H1 (cell line): ENCODE results near the gene PGP. TPM values are rescaled to one million over a fixed set of nuclear protein-coding genes. Genes with fewer than 3 reads are reported as not detected.

ENCODE experiments used
- CTCF ChIA-PET: fragments of 300-600 bp; sonication (Branson Sonifier 250); formaldehyde crosslinking; loops from one replicate; lab custom pipeline; 2021; ENCODE audit not compliant: partially characterized antibody; lab: Charles Lee
- POLR2A ChIA-PET: fragments of 300-600 bp; sonication (Branson Sonifier 250); formaldehyde crosslinking; loops from one replicate; lab custom pipeline; 2021; ENCODE audit warnings: inconsistent platforms; ENCODE audit not compliant: partially characterized antibody; lab: Charles Lee
- DNase-seq, 2 experiments: peaks; one replicate each; pipeline versions ENCODE4 v3.0.0 to v3.0.0-alpha.2; 2010 to 2022; ENCODE audit warnings: low spot score in 2 of 2, low read depth in 1 of 2, mixed read lengths in 1 of 2
- FAIRE-seq: peaks from 2 replicates; lab custom pipeline; 2011; peaks lifted over from hg19 to GRCh38; lab: Jason Lieb, UNC
- H2AFZ ChIP-seq: 2 replicates; pipeline ENCODE4 v1.8.1; 2012; ENCODE audit warnings: low read length, inconsistent platforms
- H2AK5ac ChIP-seq: 2 replicates; pipeline ENCODE4 v1.6.1; 2013; ENCODE audit warnings: low read depth, low read length
- H2BK120ac ChIP-seq: replicated peaks from 2 replicates; pipeline ENCODE3; 2013; ENCODE audit warnings: low read depth, low read length, inconsistent platforms
- H2BK12ac ChIP-seq: 2 replicates; pipeline ENCODE4 v1.6.1; 2013; ENCODE audit warnings: low read depth, low read length
- H2BK15ac ChIP-seq: 2 replicates; pipeline ENCODE4 v1.6.1; 2013; ENCODE audit warnings: low read length
- H2BK20ac ChIP-seq: 2 replicates; pipeline ENCODE4 v1.6.1; 2013; ENCODE audit warnings: low read length
- H2BK5ac ChIP-seq: 2 replicates; pipeline ENCODE4 v1.6.1; 2013; ENCODE audit warnings: low read depth, low read length
- H3K14ac ChIP-seq: 2 replicates; pipeline ENCODE4 v1.6.1; 2013; ENCODE audit warnings: inconsistent platforms; ENCODE audit not compliant: insufficient read length
- H3K18ac ChIP-seq: 2 replicates; pipeline ENCODE4 v1.6.1; 2013; ENCODE audit warnings: low read length; ENCODE audit errors: extremely low read depth
- H3K23ac ChIP-seq: 2 replicates; pipeline ENCODE4 v1.6.1; 2013; ENCODE audit warnings: inconsistent platforms; ENCODE audit not compliant: insufficient read length
- H3K23me2 ChIP-seq: 2 replicates; pipeline ENCODE4 v1.6.1; 2013; ENCODE audit warnings: low read depth, low read length
- H3K27ac ChIP-seq: 2 replicates; pipeline ENCODE4 v1.6.1; 2011; ENCODE audit warnings: low read depth, low read length, inconsistent platforms
- H3K27me3 ChIP-seq, 4 experiments: replicated peaks in 1 of 4; 1 replicate in 1 of 4; 2 replicates in 3 of 4; pipeline versions ENCODE4 v1.6.1 to v1.8.1; 2011 to 2013; ENCODE audit warnings: low read length in 3 of 4, mild to moderate bottlenecking in 3 of 4, inconsistent platforms in 2 of 4, mixed read lengths in 2 of 4, moderate library complexity in 1 of 4; ENCODE audit not compliant: control insufficient read depth in 3 of 4, insufficient read depth in 3 of 4; ENCODE audit errors: extremely low read depth in 1 of 4
- H3K36me3 ChIP-seq, 4 experiments: 2 replicates each; pipeline versions ENCODE4 v1.6.1 to v1.8.1; 2011 to 2013; ENCODE audit warnings: mild to moderate bottlenecking in 4 of 4, low read length in 3 of 4, moderate library complexity in 2 of 4, control low read depth in 1 of 4, inconsistent platforms in 1 of 4; ENCODE audit not compliant: insufficient read depth in 4 of 4, control insufficient read depth in 2 of 4
- H3K4ac ChIP-seq: replicated peaks from 2 replicates; pipeline ENCODE3; 2013; ENCODE audit warnings: low read length, low read depth, mixed read lengths, inconsistent platforms; ENCODE audit not compliant: insufficient read length
- H3K4me1 ChIP-seq, 4 experiments: replicated peaks in 1 of 4; 1 replicate in 1 of 4; 2 replicates in 3 of 4; pipeline versions ENCODE4 v1.6.1 to v1.8.1; 2011 to 2013; ENCODE audit warnings: low read length in 3 of 4, inconsistent platforms in 2 of 4, mixed read lengths in 1 of 4; ENCODE audit not compliant: insufficient read depth in 4 of 4, control insufficient read depth in 3 of 4
- H3K4me2 ChIP-seq, 2 experiments: 2 replicates each; pipeline versions ENCODE4 v1.6.1 to v1.8.1; 2011 to 2013; ENCODE audit warnings: low read depth in 2 of 2, low read length in 2 of 2, control low read depth in 1 of 2, inconsistent platforms in 1 of 2, mild to moderate bottlenecking in 1 of 2; ENCODE audit not compliant: insufficient read depth in 1 of 2
- H3K4me3 ChIP-seq, 4 experiments: fragments of 200-600, 300-600 bp in 1 of 4; sonication (generic), shearing (Covaris generic), sonication (Bioruptor Twin) in 1 of 4; 2 replicates each; pipeline versions ENCODE4 v1.5.1 to v1.8.1; 2011 to 2016; ENCODE audit warnings: low read length in 4 of 4, low read depth in 3 of 4, control low read depth in 2 of 4, inconsistent platforms in 2 of 4, mild to moderate bottlenecking in 2 of 4, mixed read lengths in 1 of 4, moderate library complexity in 1 of 4; ENCODE audit not compliant: insufficient read depth in 2 of 4; ENCODE audit errors: extremely low read depth in 1 of 4
- H3K56ac ChIP-seq: replicated peaks from 2 replicates; pipeline ENCODE3; 2013; ENCODE audit warnings: low read depth, mild to moderate bottlenecking, mixed read lengths, low read length, inconsistent platforms; ENCODE audit not compliant: insufficient read length
- H3K79me1 ChIP-seq: 2 replicates; pipeline ENCODE4 v1.6.1; 2013; ENCODE audit warnings: low read depth, low read length, control low read depth
- H3K79me2 ChIP-seq, 2 experiments: 2 replicates each; pipeline versions ENCODE4 v1.6.1 to v1.8.1; 2012 to 2013; ENCODE audit warnings: low read length in 2 of 2, mild to moderate bottlenecking in 2 of 2, inconsistent platforms in 1 of 2; ENCODE audit not compliant: insufficient read depth in 2 of 2, control insufficient read depth in 1 of 2
- H3K9ac ChIP-seq, 4 experiments: replicated peaks in 1 of 4; 1 replicate in 1 of 4; 2 replicates in 3 of 4; pipeline versions ENCODE4 v1.6.1 to v1.8.1; 2011 to 2013; ENCODE audit warnings: low read depth in 3 of 4, low read length in 3 of 4, control low read depth in 2 of 4, mild to moderate bottlenecking in 2 of 4, moderate library complexity in 2 of 4, inconsistent platforms in 1 of 4; ENCODE audit errors: extremely low read depth in 1 of 4
- H3K9me3 ChIP-seq, 2 experiments: 2 replicates each; pipeline versions ENCODE4 v1.6.1 to v1.8.1; 2012 to 2013; ENCODE audit warnings: mild to moderate bottlenecking in 2 of 2, moderate library complexity in 2 of 2, control low read depth in 1 of 2, inconsistent platforms in 1 of 2, low read depth in 1 of 2, low read length in 1 of 2, mixed read lengths in 1 of 2; ENCODE audit not compliant: insufficient read depth in 2 of 2
- H4K20me1 ChIP-seq, 2 experiments: replicated peaks in 1 of 2; 2 replicates each; pipeline versions ENCODE3 to v1.8.1; 2011 to 2013; ENCODE audit warnings: inconsistent platforms in 2 of 2, low read length in 2 of 2, mild to moderate bottlenecking in 1 of 2; ENCODE audit not compliant: insufficient read depth in 2 of 2, control insufficient read depth in 1 of 2
- H4K5ac ChIP-seq: 2 replicates; pipeline ENCODE4 v1.6.1; 2013; ENCODE audit warnings: low read length, low read depth, mixed read lengths, inconsistent platforms; ENCODE audit not compliant: insufficient read length
- H4K8ac ChIP-seq: 2 replicates; pipeline ENCODE4 v1.8.0; 2013; ENCODE audit warnings: mild to moderate bottlenecking, moderate library complexity, low read length, inconsistent platforms; ENCODE audit not compliant: insufficient read depth; ENCODE audit errors: extremely low read depth
- H4K91ac ChIP-seq: replicated peaks from 2 replicates; pipeline ENCODE3; 2013; ENCODE audit warnings: low read length, mixed read lengths, inconsistent platforms; ENCODE audit not compliant: insufficient read length
- JUND ChIP-seq: IDR thresholded peaks from 2 replicates; pipeline ENCODE4 v1.6.1; 2011; ENCODE audit warnings: mild to moderate bottlenecking, improper control_type of control experiment, low read length
- KDM1A ChIP-seq: fragments of 200-600, 300-600 bp; sonication (generic); IDR thresholded peaks from 2 replicates; pipeline ENCODE4 v1.7.1; 2016; ENCODE audit warnings: mild to moderate bottlenecking, low read length, borderline replicate concordance
- MAFK ChIP-seq: IDR thresholded peaks from 2 replicates; pipeline ENCODE4 v1.6.1; 2012; ENCODE audit warnings: low read depth, mild to moderate bottlenecking, improper control_type of control experiment, low read length
- PHF8 ChIP-seq: fragments of 200-600 bp; sonication (generic); conservative IDR thresholded peaks from 2 replicates; pipeline ENCODE4 v1.7.1; 2012; ENCODE audit warnings: low read depth, mild to moderate bottlenecking, inconsistent platforms, low read length, moderate library complexity
- POLR2A ChIP-seq, 2 experiments: IDR thresholded peaks; 1 replicate in 1 of 2; 2 replicates in 1 of 2; pipeline ENCODE4 v1.6.1; 2011; ENCODE audit warnings: low read depth in 2 of 2, low read length in 2 of 2, mild to moderate bottlenecking in 2 of 2; ENCODE audit errors: control extremely low read depth in 1 of 2
- SIN3A ChIP-seq, 2 experiments: IDR thresholded peaks in 1 of 2; conservative IDR thresholded peaks in 1 of 2; 2 replicates each; pipeline ENCODE4 v1.6.1; 2011 to 2012; ENCODE audit warnings: low read length in 2 of 2, improper control_type of control experiment in 1 of 2, low read depth in 1 of 2, mild to moderate bottlenecking in 1 of 2
- SIRT6 ChIP-seq: IDR thresholded peaks from one replicate; pipeline ENCODE4 v1.7.1; 2012; ENCODE audit warnings: low read length, inconsistent platforms
- SIX5 ChIP-seq: IDR thresholded peaks from 2 replicates; pipeline ENCODE4 v1.6.1; 2011; ENCODE audit warnings: mild to moderate bottlenecking, low read depth, low read length
- SUZ12 ChIP-seq: fragments of 200-600 bp; sonication (generic); IDR thresholded peaks from 2 replicates; pipeline ENCODE4 v1.6.1; 2012; ENCODE audit warnings: mild to moderate bottlenecking, inconsistent platforms, low read length, moderate library complexity, mixed read lengths
- TAF7 ChIP-seq: optimal IDR thresholded peaks from 2 replicates; pipeline ENCODE3; 2011; ENCODE audit warnings: low read depth, mild to moderate bottlenecking, inconsistent platforms, low read length, moderate library complexity, borderline replicate concordance
- YY1 ChIP-seq: IDR thresholded peaks from 2 replicates; pipeline ENCODE4 v1.6.1; 2011; ENCODE audit warnings: low read depth, mild to moderate bottlenecking, low read length
- WGBS, 2 experiments: shearing (Covaris generic) in 1 of 2; methylation state at CpG; one replicate each; pipeline versions ENCODE4 v1.1.6 to v1.1.7; 2013 to 2015; ENCODE audit warnings: low lambda C conversion rate in 2 of 2, mixed read lengths in 2 of 2, inconsistent platforms in 1 of 2, low coverage in 1 of 2, missing lambda C conversion rate in 1 of 2; ENCODE audit not compliant: insufficient replicate concordance in 2 of 2, insufficient coverage in 1 of 2, insufficient read length in 1 of 2; ENCODE audit errors: extremely low coverage in 1 of 2, missing lambda C conversion rate in 1 of 2; 5-methylcytosine and 5-hydroxymethylcytosine counted together
- polyA plus RNA-seq, 7 experiments: library from polyadenylated mRNA; depleted of rRNA in 3 of 7; stranded (reverse) in 5 of 7; unstranded in 2 of 7; fragments of >200 nt in 5 of 7; fragments of 200-250 nt in 2 of 7; gene quantifications; 1 replicate in 5 of 7; 2 replicates in 1 of 7; 4 replicates in 1 of 7; pipeline versions ENCODE4 v1.2.1 to v1.2.3, GENCODE V29; 2011 to 2013; ENCODE audit warnings: missing spikeins in 2 of 7, mixed read lengths in 2 of 7
- total RNA-seq: library from RNA; stranded (reverse); fragmentation: NEBNext Ultra II Directional; extraction: Animal tissue kit (Norgen Biotek cat#: 25700); gene quantifications from 2 replicates; pipeline ENCODE4 v1.2.1, GENCODE V29; 2021
- TF ChIP-seq, protein P1 (sequence below): IDR thresholded peaks from 2 replicates; pipeline ENCODE4 v1.6.1; 2012; ENCODE audit warnings: low read length, inconsistent platforms

Gene PGP
- total and polyA plus RNA-seq, 2 of the 8 experiments (the other 6 are each of a cell fraction or from before 2014, with no cell fraction given): 30.9 to 55.9 TPM

DNA sequence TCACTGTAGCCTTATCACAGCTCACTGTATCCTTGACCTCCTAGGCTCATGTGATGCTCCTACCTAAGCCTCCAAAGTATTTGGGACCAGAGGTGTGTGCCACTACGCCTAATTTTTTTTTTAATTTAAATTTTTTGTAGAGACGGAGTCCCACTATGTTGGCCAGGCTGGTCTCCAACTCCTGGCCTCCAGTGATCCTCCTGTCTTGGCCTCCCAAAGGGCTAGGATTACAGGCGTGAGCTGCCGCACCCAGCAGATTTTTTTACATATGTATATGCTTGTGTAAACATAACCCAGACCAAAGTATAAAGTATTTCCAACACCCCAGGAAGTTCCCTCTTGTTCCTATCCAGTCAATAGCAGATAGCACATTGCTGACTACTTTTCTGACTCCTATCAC is 1.7 kb upstream of the PGP start:
- 100% methylated on average over 4 of the region's 4 CpGs; no CpG with 5 or more reads in 1 of the 2 experiments for whole genome bisulfite sequencing, 2 experiments
- no peak overlapping the region; a peak in 1 of 7 replicates for H3K9ac ChIP-seq
- CTCF ChIA-PET: interaction anchor here (0.9 kb wide), 1 partner anchor 75 kb away, joined by 3 read pairs; no protein-coding TSS in a partner anchor
- H3K56ac ChIP-seq: no peak overlapping the region
- H4K91ac ChIP-seq: peak overlapping the region; percentile 95
- peaks cover 4% of the 10 kb centered on the region; the same call in 1 of the 2 replicates for H3K79me1 ChIP-seq
- H3K9me3 ChIP-seq: no peaks in the 10 kb centered on the region
- 0 out of 2 replicates have a peak overlapping the region, but pooled peaks have one; percentile 73 for H4K8ac ChIP-seq
- POLR2A ChIA-PET: interaction anchor here (1.0 to 15.1 kb wide), 6 partner anchors 10 to 63 kb away, joined by 3 to 156 read pairs (median 4); partner anchors contain the start of genes ECI1 and TRAF7
- peak overlapping the region; percentile 81; the same call in 1 of the 2 replicates for H2BK12ac ChIP-seq
- peaks cover 8 to 26% of the 10 kb centered on the region in 2 experiments for H4K20me1 ChIP-seq
- DNase-seq: no peak
- peaks cover 4 to 9% (median 6%) of the 10 kb centered on the region in 4 experiments; a peak in 5 of 8 replicates for H3K36me3 ChIP-seq
- no peak overlapping the region for H2AFZ ChIP-seq
- no peak overlapping the region for H4K5ac ChIP-seq
- H2BK20ac ChIP-seq: no peak overlapping the region
- peaks cover 3 to 18% of the 10 kb centered on the region in 2 experiments; a peak in 3 of 4 replicates for H3K79me2 ChIP-seq
- H3K4me1 ChIP-seq: peaks cover 0 to 11% (median 3%) of the 10 kb centered on the region in 4 experiments; a peak in 5 of 7 replicates
- H3K4me3 ChIP-seq: peak overlapping the region in 2 of 4 experiments; percentile 10 to 98; a peak in 4 of 8 replicates
- peak overlapping the region; percentile 78 for H2BK120ac ChIP-seq
- no peaks in the 10 kb centered on the region for H3K27me3 ChIP-seq
- peak overlapping the region; percentile 51 to 60 for H3K4me2 ChIP-seq
- no peak for FAIRE-seq
- no peak overlapping the region for H3K14ac ChIP-seq
- peaks cover 9% of the 10 kb centered on the region for H3K23me2 ChIP-seq
- H3K23ac ChIP-seq: no peak overlapping the region
- H3K18ac ChIP-seq: no peak overlapping the region
- no peak overlapping the region for H2BK15ac ChIP-seq
- H3K27ac ChIP-seq: no peak overlapping the region
- peak overlapping the region; percentile 96 for H3K4ac ChIP-seq
- no peak overlapping the region; the same call in 1 of the 2 replicates for H2BK5ac ChIP-seq
- H2AK5ac ChIP-seq: 0 out of 2 replicates have a peak overlapping the region, but pooled peaks have one; percentile 65
- TF ChIP-seq, protein P1, sequence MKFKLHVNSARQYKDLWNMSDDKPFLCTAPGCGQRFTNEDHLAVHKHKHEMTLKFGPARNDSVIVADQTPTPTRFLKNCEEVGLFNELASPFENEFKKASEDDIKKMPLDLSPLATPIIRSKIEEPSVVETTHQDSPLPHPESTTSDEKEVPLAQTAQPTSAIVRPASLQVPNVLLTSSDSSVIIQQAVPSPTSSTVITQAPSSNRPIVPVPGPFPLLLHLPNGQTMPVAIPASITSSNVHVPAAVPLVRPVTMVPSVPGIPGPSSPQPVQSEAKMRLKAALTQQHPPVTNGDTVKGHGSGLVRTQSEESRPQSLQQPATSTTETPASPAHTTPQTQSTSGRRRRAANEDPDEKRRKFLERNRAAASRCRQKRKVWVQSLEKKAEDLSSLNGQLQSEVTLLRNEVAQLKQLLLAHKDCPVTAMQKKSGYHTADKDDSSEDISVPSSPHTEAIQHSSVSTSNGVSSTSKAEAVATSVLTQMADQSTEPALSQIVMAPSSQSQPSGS: no peak
- no peak for TF ChIP-seq POLR2A (IDR thresholded peaks at IDR 0.05; ENCODE audit: control extremely low read depth in 1 of 2, low read depth in 2 of 2, low read length in 2 of 2)
- TF ChIP-seq JUND: no peak
- no peak for TF ChIP-seq YY1
- no peak for TF ChIP-seq SIX5
- TF ChIP-seq SUZ12: no peak
- TF ChIP-seq PHF8: no peak
- TF ChIP-seq TAF7: no peak
- TF ChIP-seq SIN3A (conservative IDR thresholded peaks at IDR 0.05 in 1 of 2, IDR thresholded peaks at IDR 0.05 in 1 of 2; ENCODE audit: low read depth in 1 of 2, low read length in 2 of 2): no peak
- TF ChIP-seq MAFK: no peak
- TF ChIP-seq KDM1A: no peak
- TF ChIP-seq SIRT6: no peak
